ENCODE results near the gene BSCL2. TPM values are rescaled to one million over a fixed set of nuclear protein-coding genes. Genes with fewer than 3 reads are reported as not detected.
A peak's percentile ranks its signal among the peaks of the same experiment; 100 is the strongest.
"Not testable (repeated sequence)": the region's sequence is repeated elsewhere in the genome, so short reads cannot be mapped to it uniquely, and the experiment has no call there.

BSCL2 gene
- total RNA-seq, 1 donor from 2014 or later = 34.6 TPM

- Histone ChIP-seq H4K20me1 (ENCODE audit: low read depth) (no peaks in the 10 kb centered on the region), H3K4me1 (no peaks in the 10 kb centered on the region), H3F3A (ENCODE audit: low read depth) (peaks cover 23% of the 10 kb centered on the region), H3K9ac (no peak overlapping the region), H3K4me2 (peak overlapping the region; percentile 77), H3K27ac (no peak overlapping the region), H3K27me3 (no peaks in the 10 kb centered on the region), H3K79me2 (ENCODE audit: low read depth) (peaks cover 33% of the 10 kb centered on the region), H3K9me3 (ENCODE audit: low read depth) (no peaks in the 10 kb centered on the region), H3K36me3 (no peaks in the 10 kb centered on the region), H3K4me3 (peak overlapping the region; percentile 74), H2AFZ (replicated peaks) (peak overlapping the region; percentile 47)
- H3K27me3 Mint-ChIP-seq (ENCODE audit: insufficient read depth, low read depth) = peaks cover 7% of the 10 kb centered on the region
- H3K4me3 Mint-ChIP-seq = peak overlapping the region; percentile 98
- H3K9me3 Mint-ChIP-seq = no peaks in the 10 kb centered on the region
- H3K27ac Mint-ChIP-seq = no peak overlapping the region
- H3K4me1 Mint-ChIP-seq = peaks cover 5% of the 10 kb centered on the region
- peaks cover 4% of the 10 kb centered on the region for H3K36me3 Mint-ChIP-seq
- no peak for TF ChIP-seq EZH2phosphoT487 (IDR thresholded peaks at IDR 0.05)
- TF ChIP-seq CTCF (IDR thresholded peaks at IDR 0.05) = no peak
- TF ChIP-seq EZH2 (IDR thresholded peaks at IDR 0.05) = no peak
- no peak for DNase-seq (ENCODE audit: low spot score)
These were observed 45.9 kb upstream of the BSCL2 start for GRCh38 chr11:62752994-62753735.

- Histone ChIP-seq H3F3A (ENCODE audit: low read depth) (peaks cover 24% of the 10 kb centered on the region), H3K4me2 (no peak overlapping the region), H3K27ac (no peak overlapping the region), H2AFZ (replicated peaks) (no peak overlapping the region), H3K9ac (no peak overlapping the region), H3K9me3 (ENCODE audit: low read depth) (no peaks in the 10 kb centered on the region), H3K4me1 (no peaks in the 10 kb centered on the region), H4K20me1 (ENCODE audit: low read depth) (no peaks in the 10 kb centered on the region), H3K79me2 (ENCODE audit: low read depth) (peaks cover 33% of the 10 kb centered on the region), H3K4me3 (no peak overlapping the region), H3K36me3 (no peaks in the 10 kb centered on the region), H3K27me3 (no peaks in the 10 kb centered on the region)
- DNase-seq (ENCODE audit: low spot score) = no peak
- Mint-ChIP-seq H3K4me3 (peak overlapping the region; percentile 98), H3K27me3 (ENCODE audit: insufficient read depth, low read depth) (peaks cover 3% of the 10 kb centered on the region), H3K4me1 (peaks cover 8% of the 10 kb centered on the region), H3K9me3 (no peaks in the 10 kb centered on the region), H3K27ac (no peak overlapping the region), H3K36me3 (peaks cover 4% of the 10 kb centered on the region)
- TF ChIP-seq EZH2phosphoT487 (IDR thresholded peaks at IDR 0.05) (no peak), CTCF (IDR thresholded peaks at IDR 0.05) (no peak), EZH2 (IDR thresholded peaks at IDR 0.05) (no peak)
These were observed 45.1 kb upstream of the BSCL2 start for GRCh38 chr11:62752177-62752785.

- not testable (repeated sequence) for H3K9ac ChIP-seq; H3K4me3 Mint-ChIP-seq; H3K4me2 ChIP-seq; DNase-seq (ENCODE audit: low spot score); H2AFZ ChIP-seq (replicated peaks); H3K9me3 Mint-ChIP-seq; H3K36me3 ChIP-seq; H4K20me1 ChIP-seq (ENCODE audit: low read depth); H3K27ac ChIP-seq; H3K4me3 ChIP-seq; H3K27me3 ChIP-seq; H3K27ac Mint-ChIP-seq; H3K27me3 Mint-ChIP-seq (ENCODE audit: insufficient read depth, low read depth); H3K36me3 Mint-ChIP-seq; H3K4me1 ChIP-seq; H3K4me1 Mint-ChIP-seq; H3K9me3 ChIP-seq (ENCODE audit: low read depth)
- peaks cover 14% of the 10 kb centered on the region for H3F3A ChIP-seq (ENCODE audit: low read depth)
- peaks cover 33% of the 10 kb centered on the region for H3K79me2 ChIP-seq (ENCODE audit: low read depth)
These were observed 42.7 kb upstream of the BSCL2 start for GRCh38 chr11:62749931-62750330.
